IPS DF 4.7 (cell line): Measurements from ENCODE around the gene TEX35.

Source experiments
- DNase-seq: peaks from one replicate; pipeline ENCODE4 v3.0.0-alpha.2; 2013; ENCODE audit warnings: low spot score; ENCODE audit errors: extremely low read depth

The TEX35 gene

GRCh38 chr1:178512566-178513277, at the start of gene TEX35:
Gene TEX35 (plus strand): TSS chr1:178513109. CDS start chr1:178513189, 80 bp downstream.
- DNase-seq, result no peak

GRCh38 chr1:178464141-178464540, 48.8 kb upstream of the TEX35 start:
- DNase-seq, result no peak

GRCh38 chr1:178464566-178464965, 48.3 kb upstream of the TEX35 start:
- no peak for DNase-seq

GRCh38 chr1:178465011-178465410, 47.9 kb upstream of the TEX35 start:
- no peak for DNase-seq

- no peak for DNase-seq
Observed at GRCh38 chr1:178467837-178468236, 45.1 kb upstream of the TEX35 start.

GRCh38 chr1:178470411-178470960, 42.4 kb upstream of the TEX35 start:
- DNase-seq, result no peak

- no peak for DNase-seq
Observed at GRCh38 chr1:178472531-178472930, 40.4 kb upstream of the TEX35 start.

- no peak for DNase-seq
Observed at GRCh38 chr1:178477373-178477772, 35.5 kb upstream of the TEX35 start.

- DNase-seq, result no peak
Observed at GRCh38 chr1:178477841-178478240, 35.1 kb upstream of the TEX35 start.

- no peak for DNase-seq
Observed at GRCh38 chr1:178483251-178483957, 29.5 kb upstream of the TEX35 start.

GRCh38 chr1:178484698-178485225, 28.1 kb upstream of the TEX35 start:
- DNase-seq, result no peak

GRCh38 chr1:178485541-178485981, 27.3 kb upstream of the TEX35 start:
- no peak for DNase-seq

GRCh38 chr1:178486100-178487069, 26.5 kb upstream of the TEX35 start:
- DNase-seq, result no peak

GRCh38 chr1:178487070-178487615, 25.8 kb upstream of the TEX35 start:
- no peak for DNase-seq

- no peak for DNase-seq
Observed at GRCh38 chr1:178488393-178488792, 24.5 kb upstream of the TEX35 start.

- DNase-seq, result no peak
Observed at GRCh38 chr1:178489399-178489798, 23.5 kb upstream of the TEX35 start.

GRCh38 chr1:178490136-178490535, 22.8 kb upstream of the TEX35 start:
- no peak for DNase-seq

- DNase-seq, result no peak
Observed at GRCh38 chr1:178490967-178491366, 21.9 kb upstream of the TEX35 start.

GRCh38 chr1:178491721-178492120, 21.2 kb upstream of the TEX35 start:
- no peak for DNase-seq

GRCh38 chr1:178492341-178492740, 20.6 kb upstream of the TEX35 start:
- DNase-seq, result no peak

GRCh38 chr1:178493301-178493741, 19.6 kb upstream of the TEX35 start:
- no peak for DNase-seq
